ENCODE measurements around the gene MRLN.

The MRLN gene

DNA sequence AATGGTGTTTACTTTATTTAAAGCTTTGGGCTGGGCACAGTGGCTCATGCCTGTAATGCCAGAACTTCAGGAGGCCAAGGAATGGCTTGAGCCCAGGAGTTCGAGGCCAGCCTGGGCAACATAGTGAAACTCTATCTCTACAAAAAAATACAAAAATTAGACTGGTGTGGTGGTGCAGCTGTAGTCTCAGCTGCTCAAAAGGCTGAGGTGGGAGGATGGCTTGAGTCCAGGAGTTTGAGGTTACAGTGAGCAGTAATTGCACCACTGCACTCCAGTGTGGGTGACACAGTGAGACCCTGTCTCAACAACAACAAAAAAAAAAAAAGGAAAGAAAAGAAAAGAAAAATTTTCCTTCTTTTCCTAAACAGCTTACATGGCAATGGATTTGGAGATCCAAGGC, 65.6 kb downstream of the MRLN start:
- no peak overlapping the region for H3K4me3 ChIP-seq (ENCODE audit: low read depth, low read length)
- in situ Hi-C loops (cut with HindIII; ENCODE audit: low sequenced_read_pairs) = no loop called here
- DNase-seq (ENCODE audit: low read depth, low spot score) = no peak
- TF ChIP-seq, protein P1, sequence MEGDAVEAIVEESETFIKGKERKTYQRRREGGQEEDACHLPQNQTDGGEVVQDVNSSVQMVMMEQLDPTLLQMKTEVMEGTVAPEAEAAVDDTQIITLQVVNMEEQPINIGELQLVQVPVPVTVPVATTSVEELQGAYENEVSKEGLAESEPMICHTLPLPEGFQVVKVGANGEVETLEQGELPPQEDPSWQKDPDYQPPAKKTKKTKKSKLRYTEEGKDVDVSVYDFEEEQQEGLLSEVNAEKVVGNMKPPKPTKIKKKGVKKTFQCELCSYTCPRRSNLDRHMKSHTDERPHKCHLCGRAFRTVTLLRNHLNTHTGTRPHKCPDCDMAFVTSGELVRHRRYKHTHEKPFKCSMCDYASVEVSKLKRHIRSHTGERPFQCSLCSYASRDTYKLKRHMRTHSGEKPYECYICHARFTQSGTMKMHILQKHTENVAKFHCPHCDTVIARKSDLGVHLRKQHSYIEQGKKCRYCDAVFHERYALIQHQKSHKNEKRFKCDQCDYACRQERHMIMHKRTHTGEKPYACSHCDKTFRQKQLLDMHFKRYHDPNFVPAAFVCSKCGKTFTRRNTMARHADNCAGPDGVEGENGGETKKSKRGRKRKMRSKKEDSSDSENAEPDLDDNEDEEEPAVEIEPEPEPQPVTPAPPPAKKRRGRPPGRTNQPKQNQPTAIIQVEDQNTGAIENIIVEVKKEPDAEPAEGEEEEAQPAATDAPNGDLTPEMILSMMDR (IDR thresholded peaks at IDR 0.05; ENCODE audit: low read depth, low read length) = no peak

Data from astrocyte of the spinal cord (primary cell).